Common myeloid progenitor, CD34-positive (primary cell): Measurements from ENCODE around the gene GNA14.

Experiments
- CTCF ChIA-PET: fragments of 350-600 bp; sonication (Branson Sonifier 250); formaldehyde crosslinking; loops from one replicate; lab custom pipeline; 2021; ENCODE audit warnings: antibody characterized with exemption; lab: Charles Lee
- POLR2A ChIA-PET: fragments of 350-600 bp; sonication (Branson Sonifier 250); formaldehyde crosslinking; loops from one replicate; lab custom pipeline; 2021; ENCODE audit warnings: antibody characterized with exemption; lab: Charles Lee
- DNase-seq, 3 donors: peaks; one replicate each; pipeline versions ENCODE4 v3.0.0 to v3.0.0-alpha.2; 2013
- H3K27ac ChIP-seq, 2 experiments: 1 replicate in 1 of 2; 2 replicates in 1 of 2; pipeline ENCODE4 v1.7.0; 2013; ENCODE audit warnings: inconsistent platforms in 2 of 2, low read length in 2 of 2, mild to moderate bottlenecking in 2 of 2, low read depth in 1 of 2, moderate library complexity in 1 of 2; ENCODE audit not compliant: severe bottlenecking in 2 of 2, insufficient read depth in 1 of 2, poor library complexity in 1 of 2
- H3K27me3 ChIP-seq, 5 experiments: replicated peaks in 2 of 5; 1 replicate in 3 of 5; 2 replicates in 2 of 5; pipeline versions ENCODE4 v1.6.1 to v1.7.0; 2013; ENCODE audit warnings: low read length in 4 of 5, mild to moderate bottlenecking in 2 of 5, moderate library complexity in 2 of 5, inconsistent platforms in 1 of 5; ENCODE audit not compliant: insufficient read depth in 5 of 5, control insufficient read depth in 4 of 5
- H3K36me3 ChIP-seq, 4 experiments: 1 replicate in 2 of 4; 2 replicates in 2 of 4; pipeline versions ENCODE4 v1.6.1 to v1.7.0; 2013; ENCODE audit warnings: low read length in 3 of 4, control low read depth in 1 of 4, mild to moderate bottlenecking in 1 of 4; ENCODE audit not compliant: control insufficient read depth in 4 of 4, insufficient read depth in 4 of 4
- H3K4me1 ChIP-seq, 4 experiments: 1 replicate in 3 of 4; 2 replicates in 1 of 4; pipeline versions ENCODE4 v1.6.1 to v1.7.1; 2013; ENCODE audit warnings: low read length in 3 of 4, mild to moderate bottlenecking in 3 of 4, control low read depth in 1 of 4, inconsistent platforms in 1 of 4, moderate library complexity in 1 of 4; ENCODE audit not compliant: control insufficient read depth in 4 of 4, insufficient read depth in 4 of 4; ENCODE audit errors: control extremely low read depth in 1 of 4
- H3K4me3 ChIP-seq, 7 experiments: 1 replicate in 4 of 7; 2 replicates in 3 of 7; pipeline versions ENCODE4 v1.5.1 to v1.7.0; 2013; ENCODE audit warnings: mild to moderate bottlenecking in 7 of 7, low read length in 6 of 7, moderate library complexity in 6 of 7, inconsistent platforms in 2 of 7, low read depth in 2 of 7, control low read depth in 1 of 7; ENCODE audit not compliant: insufficient read depth in 4 of 7, control insufficient read depth in 1 of 7; ENCODE audit errors: extremely low read depth in 1 of 7
- H3K9me3 ChIP-seq, 5 experiments: 1 replicate in 4 of 5; 2 replicates in 1 of 5; pipeline versions ENCODE4 v1.6.1 to v1.7.1; 2013; ENCODE audit warnings: low read length in 4 of 5, mild to moderate bottlenecking in 2 of 5, inconsistent platforms in 1 of 5, low read depth in 1 of 5, moderate library complexity in 1 of 5; ENCODE audit not compliant: control insufficient read depth in 4 of 5, insufficient read depth in 2 of 5; ENCODE audit errors: control extremely low read depth in 1 of 5
- WGBS: methylation state at CpG from one replicate; pipeline ENCODE4 v1.1.5; 2013; ENCODE audit not compliant: insufficient coverage; 5-methylcytosine and 5-hydroxymethylcytosine counted together

Gene GNA14

GRCh38 chr9:77474936-77475335, 173.2 kb downstream of the GNA14 start:
- peaks cover 0 to 9% (median 0%) of the 10 kb centered on the region in 4 experiments for H3K4me1 ChIP-seq
- peaks cover 0 to 11% (median 0%) of the 10 kb centered on the region in 5 experiments for H3K9me3 ChIP-seq
- H3K27me3 ChIP-seq: no peaks in the 10 kb centered on the region
- H3K4me3 ChIP-seq: no peak overlapping the region
- ChIA-PET CTCF (interaction anchor here (1.0 kb wide), 1 partner anchor 9 kb away, joined by 3 read pairs; no protein-coding TSS in a partner anchor), POLR2A (no interaction called here)
- H3K27ac ChIP-seq: no peak overlapping the region
- DNase-seq: no peak
- 100% methylated on average over 3 of the region's 3 CpGs for WGBS
- no peaks in the 10 kb centered on the region for H3K36me3 ChIP-seq

GRCh38 chr9:77472646-77473045, 175.5 kb downstream of the GNA14 start:
- no peak overlapping the region for H3K4me3 ChIP-seq
- no peaks in the 10 kb centered on the region for H3K36me3 ChIP-seq
- peaks cover 0 to 9% (median 0%) of the 10 kb centered on the region in 4 experiments for H3K4me1 ChIP-seq
- H3K27me3 ChIP-seq: no peaks in the 10 kb centered on the region
- no peak overlapping the region for H3K27ac ChIP-seq
- no peak for DNase-seq
- WGBS: no CpG with 5 or more reads among the region's 3 CpGs
- CTCF ChIA-PET: interaction anchor here (1.5 to 1.6 kb wide), 2 partner anchors 14 to 16 kb away, joined by 3 to 5 read pairs; no protein-coding TSS in a partner anchor
- peaks cover 0 to 11% (median 0%) of the 10 kb centered on the region in 5 experiments for H3K9me3 ChIP-seq
- POLR2A ChIA-PET: no interaction called here

- 100% methylated on average over 3 of the region's 3 CpGs for WGBS
- Histone ChIP-seq H3K27ac (no peak overlapping the region), H3K4me1 (peaks cover 0 to 9% (median 0%) of the 10 kb centered on the region in 4 experiments), H3K27me3 (no peaks in the 10 kb centered on the region), H3K4me3 (no peak overlapping the region), H3K36me3 (no peaks in the 10 kb centered on the region), H3K9me3 (peaks cover 0 to 11% (median 0%) of the 10 kb centered on the region in 5 experiments)
- ChIA-PET POLR2A (no interaction called here), CTCF (no interaction called here)
- no peak for DNase-seq
Measured at GRCh38 chr9:77471572-77471971, 176.6 kb downstream of the GNA14 start.

GRCh38 chr9:77469515-77470231, 178.4 kb downstream of the GNA14 start:
- POLR2A ChIA-PET: no interaction called here
- H3K27me3 ChIP-seq: no peaks in the 10 kb centered on the region
- WGBS: 100% methylated on average over 4 of the region's 5 CpGs
- DNase-seq: no peak
- H3K4me3 ChIP-seq: no peak overlapping the region
- H3K27ac ChIP-seq: no peak overlapping the region
- H3K4me1 ChIP-seq: no peaks in the 10 kb centered on the region
- no peaks in the 10 kb centered on the region for H3K36me3 ChIP-seq
- peaks cover 0 to 11% (median 0%) of the 10 kb centered on the region in 5 experiments for H3K9me3 ChIP-seq
- CTCF ChIA-PET: no interaction called here

GRCh38 chr9:77464661-77465060, 183.5 kb downstream of the GNA14 start:
- POLR2A ChIA-PET: no interaction called here
- Histone ChIP-seq H3K9me3 (no peaks in the 10 kb centered on the region), H3K36me3 (no peaks in the 10 kb centered on the region), H3K4me3 (no peak overlapping the region), H3K27ac (no peak overlapping the region), H3K27me3 (no peaks in the 10 kb centered on the region), H3K4me1 (no peaks in the 10 kb centered on the region)
- WGBS: 93% methylated on average over 3 of the region's 3 CpGs
- CTCF ChIA-PET: no interaction called here
- DNase-seq: no peak

- Histone ChIP-seq H3K27ac (no peak overlapping the region), H3K27me3 (no peaks in the 10 kb centered on the region), H3K36me3 (no peaks in the 10 kb centered on the region), H3K4me1 (no peaks in the 10 kb centered on the region), H3K9me3 (no peaks in the 10 kb centered on the region), H3K4me3 (no peak overlapping the region)
- no peak for DNase-seq
- WGBS: 100% methylated on average over 1 of the region's 3 CpGs
- POLR2A ChIA-PET: no interaction called here
- CTCF ChIA-PET: interaction anchor here (1.2 kb wide), 1 partner anchor 185 kb away, joined by 3 read pairs; the partner anchor contains the start of gene GNA14
Measured at GRCh38 chr9:77463151-77463550, 185.0 kb downstream of the GNA14 start.

GRCh38 chr9:77462066-77462465, 186.1 kb downstream of the GNA14 start:
- Histone ChIP-seq H3K4me3 (no peak overlapping the region), H3K9me3 (no peaks in the 10 kb centered on the region), H3K36me3 (no peaks in the 10 kb centered on the region), H3K27ac (no peak overlapping the region), H3K4me1 (no peaks in the 10 kb centered on the region), H3K27me3 (no peaks in the 10 kb centered on the region)
- ChIA-PET POLR2A (no interaction called here), CTCF (interaction anchor here (1.2 to 9.6 kb wide), 3 partner anchors 11 to 288 kb away, joined by 3 to 72 read pairs (median 5); partner anchors contain the start of gene GNA14)
- no peak for DNase-seq
- 96% methylated on average over 9 of the region's 10 CpGs for WGBS
